SK-N-SH (cell line): Measurements from ENCODE around the gene DAP. TPM values are rescaled to one million over a fixed set of nuclear protein-coding genes. Genes with fewer than 3 reads are reported as not detected.

ENCODE experiments used
- CTCF ChIA-PET: fragments of 300-600, 350-600 bp; formaldehyde crosslinking; extraction: SDS; loops from one replicate; lab custom pipeline; 2021; lab: Yijun Ruan, JAX
- POLR2A ChIA-PET: fragments of 350-600 bp; sonication (Branson Sonifier 250); formaldehyde crosslinking; extraction: SDS; loops from one replicate; lab custom pipeline; 2020; ENCODE audit warnings: antibody characterized with exemption, inconsistent platforms; lab: Yijun Ruan, JAX
- DNase-seq: peaks from one replicate; pipeline ENCODE4 v3.0.0; 2012
- H2AFZ ChIP-seq: fragments of 200-600 bp; sonication (generic); 2 replicates; pipeline ENCODE4 v1.8.1; 2016; ENCODE audit warnings: antibody characterized with exemption, mild to moderate bottlenecking, low read depth
- H3F3A ChIP-seq: fragments of 200-600 bp; sonication (generic); replicated peaks from 2 replicates; pipeline ENCODE3; 2016; ENCODE audit warnings: antibody characterized with exemption, mild to moderate bottlenecking; ENCODE audit not compliant: insufficient read depth
- H3K27ac ChIP-seq, 2 experiments: fragments of 200-500 bp in 1 of 2; fragments of 200-600 bp in 1 of 2; sonication (Bioruptor generic) in 1 of 2; sonication (generic), shearing (Covaris generic) in 1 of 2; 2 replicates each; pipeline versions ENCODE4 v1.5.1 to v1.6.1; 2014 to 2016; ENCODE audit warnings: low read depth in 2 of 2, inconsistent platforms in 1 of 2, low read length in 1 of 2, mild to moderate bottlenecking in 1 of 2, mixed read lengths in 1 of 2
- H3K27me3 ChIP-seq: fragments of 200-600 bp; sonication (generic), shearing (Covaris generic); 2 replicates; pipeline ENCODE4 v1.6.1; 2016; ENCODE audit warnings: mixed run types; ENCODE audit not compliant: insufficient read depth
- H3K36me3 ChIP-seq, 2 experiments: fragments of 200-500 bp in 1 of 2; fragments of 200-600 bp in 1 of 2; sonication (Bioruptor generic) in 1 of 2; sonication (generic) in 1 of 2; replicated peaks in 1 of 2; 2 replicates each; pipeline versions ENCODE3 to v1.5.1; 2014 to 2016; ENCODE audit warnings: low read length in 1 of 2, mild to moderate bottlenecking in 1 of 2; ENCODE audit not compliant: insufficient read depth in 2 of 2, control insufficient read depth in 1 of 2
- H3K4me1 ChIP-seq, 2 experiments: fragments of 200-500 bp in 1 of 2; fragments of 200-600 bp in 1 of 2; sonication (Bioruptor generic) in 1 of 2; sonication (generic), shearing (Covaris generic) in 1 of 2; 2 replicates each; pipeline versions ENCODE4 v1.5.1 to v1.6.1; 2014 to 2016; ENCODE audit warnings: low read depth in 1 of 2, low read length in 1 of 2, mixed run types in 1 of 2; ENCODE audit not compliant: insufficient read depth in 2 of 2, control insufficient read depth in 1 of 2
- H3K4me2 ChIP-seq: fragments of 200-600 bp; sonication (generic), shearing (Covaris generic); 2 replicates; pipeline ENCODE4 v1.6.1; 2017; ENCODE audit warnings: mixed run types
- H3K4me3 ChIP-seq, 2 experiments: fragments of 200-500 bp in 1 of 2; fragments of 200-600 bp in 1 of 2; sonication (Bioruptor generic) in 1 of 2; sonication (generic), shearing (Covaris generic) in 1 of 2; 2 replicates each; pipeline versions ENCODE4 v1.5.1 to v1.8.1; 2014 to 2016; ENCODE audit warnings: low read depth in 2 of 2, inconsistent platforms in 1 of 2, low read length in 1 of 2, mild to moderate bottlenecking in 1 of 2, mixed read lengths in 1 of 2, moderate library complexity in 1 of 2
- H3K79me2 ChIP-seq: fragments of 200-600 bp; sonication (generic); 2 replicates; pipeline ENCODE4 v1.8.1; 2017; ENCODE audit warnings: mild to moderate bottlenecking; ENCODE audit not compliant: insufficient read depth
- H3K9ac ChIP-seq: fragments of 200-600 bp; sonication (generic); 2 replicates; pipeline ENCODE4 v1.6.1; 2017; ENCODE audit warnings: mixed run types
- H3K9me2 ChIP-seq: fragments of 200-600 bp; sonication (generic); 2 replicates; pipeline ENCODE4 v1.6.1; 2017; ENCODE audit warnings: mixed run types
- H3K9me3 ChIP-seq: fragments of 200-600 bp; sonication (generic); 2 replicates; pipeline ENCODE4 v1.6.1; 2017; ENCODE audit warnings: mixed run types, mild to moderate bottlenecking, moderate library complexity
- H4K20me1 ChIP-seq: fragments of 200-600 bp; sonication (generic); 2 replicates; pipeline ENCODE4 v1.6.1; 2017; ENCODE audit warnings: mild to moderate bottlenecking, mixed run types; ENCODE audit not compliant: insufficient read depth
- ELF1 ChIP-seq: IDR thresholded peaks from 2 replicates; pipeline ENCODE4 v1.4.0; 2012
- EP300 ChIP-seq, 2 experiments: IDR thresholded peaks; 2 replicates each; pipeline versions ENCODE4 v1.4.0 to v1.6.1; 2012; ENCODE audit warnings: borderline replicate concordance in 1 of 2, low read depth in 1 of 2, low read length in 1 of 2
- FOXJ3 ChIP-seq: sonication (generic); formaldehyde crosslinking; IDR thresholded peaks from 2 replicates; pipeline ENCODE4 v1.5.1; 2020; ENCODE audit warnings: mild to moderate bottlenecking, missing genetic modification reagents
- GABPA ChIP-seq: IDR thresholded peaks from 2 replicates; pipeline ENCODE4 v1.4.0; 2012; ENCODE audit warnings: low read depth, mild to moderate bottlenecking
- GATA2 ChIP-seq: sonication (generic); formaldehyde crosslinking; IDR thresholded peaks from 2 replicates; pipeline ENCODE4 v1.5.0; 2020; ENCODE audit warnings: mild to moderate bottlenecking, missing genetic modification reagents
- IRF3 ChIP-seq: fragments of 150-350 bp; IDR thresholded peaks from 2 replicates; pipeline ENCODE4 v1.6.1; 2016; ENCODE audit warnings: mild to moderate bottlenecking, low read depth, low read length
- MAX ChIP-seq: IDR thresholded peaks from 2 replicates; pipeline ENCODE4 v1.4.0; 2012; ENCODE audit warnings: low read depth
- MEF2A ChIP-seq: IDR thresholded peaks from 2 replicates; pipeline ENCODE4 v1.4.0; 2012; ENCODE audit warnings: low read depth, borderline replicate concordance
- NRF1 ChIP-seq: IDR thresholded peaks from 2 replicates; pipeline ENCODE4 v1.6.1; 2012; ENCODE audit warnings: low read depth, mild to moderate bottlenecking, low read length
- POLR2AphosphoS5 ChIP-seq: IDR thresholded peaks from 2 replicates; pipeline ENCODE4 v1.6.1; 2012; ENCODE audit warnings: low read depth, low read length
- RCOR1 ChIP-seq: fragments of 150-350 bp; IDR thresholded peaks from 2 replicates; pipeline ENCODE4 v1.6.1; 2017; ENCODE audit warnings: antibody characterized with exemption, low read length
- REST ChIP-seq: IDR thresholded peaks from 2 replicates; pipeline ENCODE4 v1.6.1; 2012; ENCODE audit warnings: mild to moderate bottlenecking, low read depth, low read length, moderate library complexity
- RFX5 ChIP-seq: IDR thresholded peaks from 2 replicates; pipeline ENCODE4 v1.6.1; 2012; ENCODE audit warnings: mild to moderate bottlenecking, improper control_type of control experiment, low read length
- RXRA ChIP-seq: IDR thresholded peaks from 2 replicates; pipeline ENCODE4 v1.4.0; 2012; ENCODE audit warnings: low read depth, mild to moderate bottlenecking, borderline replicate concordance
- SIN3A ChIP-seq: IDR thresholded peaks from 2 replicates; pipeline ENCODE4 v1.6.1; 2012; ENCODE audit warnings: low read depth, mild to moderate bottlenecking, low read length, moderate library complexity, borderline replicate concordance
- SMC3 ChIP-seq: IDR thresholded peaks from 2 replicates; pipeline ENCODE4 v1.6.1; 2012; ENCODE audit warnings: low read depth, low read length, improper control_type of control experiment
- TCF12 ChIP-seq: IDR thresholded peaks from 2 replicates; pipeline ENCODE4 v1.4.0; 2012
- ZBTB33 ChIP-seq: IDR thresholded peaks from 2 replicates; pipeline ENCODE4 v1.4.0; 2012; ENCODE audit warnings: low read depth, borderline replicate concordance
- WGBS: methylation state at CpG from one replicate; pipeline ENCODE4 v1.1.6; 2017; ENCODE audit warnings: low lambda C conversion rate; 5-methylcytosine and 5-hydroxymethylcytosine counted together
- polyA plus RNA-seq, 3 experiments: library from polyadenylated mRNA; depleted of rRNA; stranded (reverse); fragments of >200 nt; gene quantifications; 2 replicates each; pipeline ENCODE4 v1.2.3, GENCODE V29; 2012

DAP gene
- polyA plus RNA-seq, 1 of the 3 experiments (the other 2 are of a cell fraction), result 78.2 TPM

GRCh38 chr5:10741661-10742060, 19.4 kb downstream of the DAP start:
- TF ChIP-seq ZBTB33 (no peak), POLR2AphosphoS5 (no peak), NRF1 (no peak), TCF12 (no peak)
- H3K4me1 ChIP-seq, result peaks cover 0 to 4% of the 10 kb centered on the region in 2 experiments; a peak in 1 of 4 replicates
- POLR2A ChIA-PET, result no interaction called here

GRCh38 chr5:10740384-10740783, 20.6 kb downstream of the DAP start:
- H3K9ac ChIP-seq, result no peak overlapping the region
- H3F3A ChIP-seq, result peaks cover 16% of the 10 kb centered on the region
- peaks cover 0 to 12% of the 10 kb centered on the region in 2 experiments; a peak in 1 of 4 replicates for H3K4me1 ChIP-seq
- H3K9me2 ChIP-seq, result no peaks in the 10 kb centered on the region
- CTCF ChIA-PET, result no interaction called here
- peaks cover 14% of the 10 kb centered on the region; the same call in 1 of the 2 replicates for H4K20me1 ChIP-seq
- no peaks in the 10 kb centered on the region for H3K27me3 ChIP-seq
- no peak overlapping the region for H3K4me3 ChIP-seq
- no peak overlapping the region for H3K4me2 ChIP-seq
- no peak overlapping the region for H2AFZ ChIP-seq
- POLR2A ChIA-PET, result no interaction called here
- peaks cover 30 to 81% of the 10 kb centered on the region in 2 experiments for H3K36me3 ChIP-seq
- 80% methylated on average over 2 of the region's 2 CpGs for WGBS
- H3K79me2 ChIP-seq, result peaks cover 58% of the 10 kb centered on the region
- DNase-seq, result no peak
- TF ChIP-seq SMC3 (no peak), RFX5 (no peak), IRF3 (no peak), FOXJ3 (no peak), ZBTB33 (no peak), ELF1 (no peak), GATA2 (CRISPR knock-in tag) (no peak), EP300 (IDR thresholded peaks at IDR 0.05; ENCODE audit: borderline replicate concordance in 1 of 2, low read depth in 1 of 2, low read length in 1 of 2) (no peak), MEF2A (no peak), POLR2AphosphoS5 (no peak), RCOR1 (no peak), TCF12 (no peak), MAX (no peak), REST (no peak), RXRA (no peak), GABPA (no peak), SIN3A (no peak)
- no peak overlapping the region for H3K27ac ChIP-seq
- peaks cover 27% of the 10 kb centered on the region for H3K9me3 ChIP-seq

More at GRCh38 chr5:10741661-10742060, 19.4 kb downstream of the DAP start:
- Histone ChIP-seq H2AFZ (no peak overlapping the region), H4K20me1 (peaks cover 4% of the 10 kb centered on the region; the same call in 1 of the 2 replicates), H3K9me3 (peaks cover 27% of the 10 kb centered on the region), H3K9ac (no peak overlapping the region), H3F3A (peaks cover 16% of the 10 kb centered on the region), H3K27me3 (no peaks in the 10 kb centered on the region), H3K4me3 (no peak overlapping the region), H3K4me2 (no peak overlapping the region), H3K79me2 (peaks cover 55% of the 10 kb centered on the region; the same call in 1 of the 2 replicates), H3K27ac (no peak overlapping the region), H3K9me2 (no peaks in the 10 kb centered on the region), H3K36me3 (peaks cover 37 to 87% of the 10 kb centered on the region in 2 experiments)
- DNase-seq, result no peak
- CTCF ChIA-PET, result no interaction called here
- WGBS, result 92% methylated on average over 9 of the region's 9 CpGs
